Astrocyte (in vitro differentiated cells and primary cell): ENCODE measurements around the gene MRPL41. TPM values are rescaled to one million over a fixed set of nuclear protein-coding genes. Genes with fewer than 3 reads are reported as not detected.
"Not testable (repeated sequence)": the region's sequence is repeated elsewhere in the genome, so short reads cannot be mapped to it uniquely, and the experiment has no call there.

Experiments
- DNase-seq: peaks from one replicate; pipeline ENCODE4 v3.0.0-alpha.2; 2010; ENCODE audit warnings: low read depth
- FAIRE-seq: peaks from 2 replicates; lab custom pipeline; 2011; peaks lifted over from hg19 to GRCh38; lab: Jason Lieb, UNC
- H2AFZ ChIP-seq: 2 replicates; pipeline ENCODE4 v1.6.0; 2012; ENCODE audit warnings: low read depth, low read length, inconsistent platforms
- H3K27ac ChIP-seq: 2 replicates; pipeline ENCODE4 v1.5.1; 2011; ENCODE audit warnings: low read depth, low read length, inconsistent platforms
- H3K27me3 ChIP-seq: 2 replicates; pipeline ENCODE4 v1.6.0; 2011; ENCODE audit warnings: low read length, inconsistent platforms; ENCODE audit not compliant: insufficient read depth
- H3K36me3 ChIP-seq: 2 replicates; pipeline ENCODE4 v1.5.1; 2011; ENCODE audit warnings: low read length, inconsistent platforms; ENCODE audit not compliant: insufficient read depth
- H3K4me1 ChIP-seq: 2 replicates; pipeline ENCODE4 v1.5.1; 2011; ENCODE audit warnings: low read length, inconsistent platforms; ENCODE audit not compliant: insufficient read depth
- H3K4me2 ChIP-seq: 2 replicates; pipeline ENCODE4 v1.6.0; 2012; ENCODE audit warnings: low read length, inconsistent platforms
- H3K4me3 ChIP-seq: 2 replicates; pipeline ENCODE4 v1.5.1; 2011; ENCODE audit warnings: low read depth, mild to moderate bottlenecking, low read length, inconsistent platforms; ENCODE audit not compliant: insufficient read depth
- H3K79me2 ChIP-seq: 2 replicates; pipeline ENCODE4 v1.6.0; 2012; ENCODE audit warnings: mild to moderate bottlenecking, low read length, inconsistent platforms; ENCODE audit not compliant: insufficient read depth
- H3K9ac ChIP-seq: 2 replicates; pipeline ENCODE4 v1.6.0; 2012; ENCODE audit warnings: mild to moderate bottlenecking, low read length, inconsistent platforms
- H3K9me3 ChIP-seq: 2 replicates; pipeline ENCODE4 v1.5.1; 2012; ENCODE audit warnings: low read depth, mild to moderate bottlenecking, low read length, inconsistent platforms; ENCODE audit not compliant: insufficient read depth
- H4K20me1 ChIP-seq: 2 replicates; pipeline ENCODE4 v1.6.0; 2012; ENCODE audit warnings: low read length, inconsistent platforms; ENCODE audit not compliant: insufficient read depth
- H3K27ac Mint-ChIP-seq: one replicate; pipeline ENCODE4 v1.8.0; 2021; ENCODE audit warnings: mild to moderate bottlenecking, mixed read lengths; ENCODE audit not compliant: unreplicated experiment
- H3K27me3 Mint-ChIP-seq: one replicate; pipeline ENCODE4 v1.8.0; 2021; ENCODE audit warnings: low read depth, mixed read lengths; ENCODE audit not compliant: unreplicated experiment
- H3K36me3 Mint-ChIP-seq: one replicate; pipeline ENCODE4 v1.8.0; 2021; ENCODE audit warnings: low read depth, mixed read lengths; ENCODE audit not compliant: unreplicated experiment
- H3K4me1 Mint-ChIP-seq: one replicate; pipeline ENCODE4 v1.8.0; 2021; ENCODE audit warnings: low read depth, mixed read lengths; ENCODE audit not compliant: unreplicated experiment
- H3K4me3 Mint-ChIP-seq: one replicate; pipeline ENCODE4 v1.8.0; 2021; ENCODE audit warnings: mild to moderate bottlenecking, moderate library complexity, mixed read lengths; ENCODE audit not compliant: unreplicated experiment
- H3K9me3 Mint-ChIP-seq: one replicate; pipeline ENCODE4 v1.8.0; 2021; ENCODE audit warnings: mild to moderate bottlenecking, mixed read lengths; ENCODE audit not compliant: unreplicated experiment
- CTCF ChIP-seq: IDR thresholded peaks from 2 replicates; pipeline ENCODE4 v1.5.1; 2011; ENCODE audit warnings: low read depth, mild to moderate bottlenecking, inconsistent platforms, low read length, moderate library complexity; ENCODE audit not compliant: insufficient read depth
- EZH2 ChIP-seq: IDR thresholded peaks from 2 replicates; pipeline ENCODE4 v1.6.1; 2012; ENCODE audit warnings: mild to moderate bottlenecking, low read length, inconsistent platforms; ENCODE audit not compliant: insufficient read depth
- total RNA-seq: library from RNA; stranded (reverse); gene quantifications from 2 replicates; pipeline ENCODE4 v1.2.1, GENCODE V29; 2021

The MRPL41 gene
- total RNA-seq, 1 donor from 2014 or later = 58.6 TPM

- no peaks in the 10 kb centered on the region for H3K27me3 ChIP-seq
- no peaks in the 10 kb centered on the region for H3K36me3 ChIP-seq
- TF ChIP-seq EZH2 = no peak
- TF ChIP-seq CTCF = no peak
- Mint-ChIP-seq H3K27ac (no peak overlapping the region), H3K36me3 (peaks cover 6% of the 10 kb centered on the region), H3K4me1 (no peaks in the 10 kb centered on the region), H3K9me3 (no peaks in the 10 kb centered on the region), H3K4me3 (no peak overlapping the region), H3K27me3 (peaks cover 4% of the 10 kb centered on the region)
- H3K4me3 ChIP-seq = no peak overlapping the region
- H2AFZ ChIP-seq = no peak overlapping the region
- H3K4me1 ChIP-seq = no peaks in the 10 kb centered on the region
- H3K4me2 ChIP-seq = no peak overlapping the region
- H3K79me2 ChIP-seq = no peaks in the 10 kb centered on the region
- no peak for DNase-seq
- no peak overlapping the region for H3K27ac ChIP-seq
- no peak overlapping the region for H3K9ac ChIP-seq
- no peaks in the 10 kb centered on the region for H3K9me3 ChIP-seq
- H4K20me1 ChIP-seq = no peaks in the 10 kb centered on the region
- FAIRE-seq = no peak
Measured at GRCh38 chr9:137524981-137525317, 26.7 kb upstream of the MRPL41 start.

- TF ChIP-seq EZH2 (no peak), CTCF (no peak)
- H3K27me3 Mint-ChIP-seq = peaks cover 4% of the 10 kb centered on the region
Measured at GRCh38 chr9:137530331-137530730, 21.3 kb upstream of the MRPL41 start.

GRCh38 chr9:137531099-137531765 is 20.4 kb upstream of the MRPL41 start:
- H3K4me1 Mint-ChIP-seq = no peaks in the 10 kb centered on the region
- FAIRE-seq = no peak
- Histone ChIP-seq H3K4me2 (no peak overlapping the region), H3K4me1 (no peaks in the 10 kb centered on the region), H3K4me3 (no peak overlapping the region), H3K9ac (no peak overlapping the region), H3K27me3 (no peaks in the 10 kb centered on the region), H3K27ac (no peak overlapping the region), H3K36me3 (no peaks in the 10 kb centered on the region), H3K79me2 (no peaks in the 10 kb centered on the region), H3K9me3 (no peaks in the 10 kb centered on the region), H4K20me1 (peaks cover 3% of the 10 kb centered on the region), H2AFZ (no peak overlapping the region)
- TF ChIP-seq CTCF (no peak), EZH2 (no peak)
- no peak for DNase-seq
- H3K9me3 Mint-ChIP-seq = peaks cover 5% of the 10 kb centered on the region
- H3K36me3 Mint-ChIP-seq = peaks cover 8% of the 10 kb centered on the region
- peaks cover 4% of the 10 kb centered on the region for H3K27me3 Mint-ChIP-seq
- H3K4me3 Mint-ChIP-seq = no peak overlapping the region
- H3K27ac Mint-ChIP-seq = no peak overlapping the region

More at GRCh38 chr9:137530331-137530730, 21.3 kb upstream of the MRPL41 start:
- H3K27me3 ChIP-seq = no peaks in the 10 kb centered on the region
- no peak overlapping the region for H3K4me3 ChIP-seq
- peaks cover 3% of the 10 kb centered on the region for H3K9me3 Mint-ChIP-seq
- H3K4me1 Mint-ChIP-seq = no peaks in the 10 kb centered on the region
- H3K4me2 ChIP-seq = no peak overlapping the region
- no peaks in the 10 kb centered on the region for H3K36me3 ChIP-seq
- H3K27ac ChIP-seq = no peak overlapping the region
- H4K20me1 ChIP-seq = peaks cover 3% of the 10 kb centered on the region
- H2AFZ ChIP-seq = no peak overlapping the region
- DNase-seq (no peak), FAIRE-seq (no peak)
- H3K9ac ChIP-seq = no peak overlapping the region
- no peak overlapping the region for H3K27ac Mint-ChIP-seq
- no peak overlapping the region for H3K4me3 Mint-ChIP-seq
- no peaks in the 10 kb centered on the region for H3K79me2 ChIP-seq
- H3K9me3 ChIP-seq = no peaks in the 10 kb centered on the region
- H3K36me3 Mint-ChIP-seq = peaks cover 6% of the 10 kb centered on the region
- H3K4me1 ChIP-seq = no peaks in the 10 kb centered on the region

- FAIRE-seq, H4K20me1 ChIP-seq: not testable (repeated sequence)
Measured at GRCh38 chr9:137532891-137533468, 18.7 kb upstream of the MRPL41 start.

More at GRCh38 chr9:137532891-137533468, 18.7 kb upstream of the MRPL41 start:
- not testable (repeated sequence) for H3K9me3 Mint-ChIP-seq, H3K27me3 Mint-ChIP-seq, H3K27ac Mint-ChIP-seq, H3K79me2 ChIP-seq, H3K9me3 ChIP-seq, H2AFZ ChIP-seq, H3K9ac ChIP-seq, H3K27me3 ChIP-seq, H3K4me3 ChIP-seq, DNase-seq, H3K4me1 Mint-ChIP-seq, H3K4me3 Mint-ChIP-seq, H3K4me1 ChIP-seq, H3K4me2 ChIP-seq, H3K36me3 ChIP-seq, H3K27ac ChIP-seq
- peaks cover 15% of the 10 kb centered on the region for H3K36me3 Mint-ChIP-seq
